ENCODE measurements around the gene TAF15. TPM values are rescaled to one million over a fixed set of nuclear protein-coding genes. Genes with fewer than 3 reads are reported as not detected.

The TAF15 gene
- polyA plus RNA-seq, 1 of the 3 experiments (the other 2 are of a cell fraction) = 78.0 TPM

- TF ChIP-seq, protein P1, sequence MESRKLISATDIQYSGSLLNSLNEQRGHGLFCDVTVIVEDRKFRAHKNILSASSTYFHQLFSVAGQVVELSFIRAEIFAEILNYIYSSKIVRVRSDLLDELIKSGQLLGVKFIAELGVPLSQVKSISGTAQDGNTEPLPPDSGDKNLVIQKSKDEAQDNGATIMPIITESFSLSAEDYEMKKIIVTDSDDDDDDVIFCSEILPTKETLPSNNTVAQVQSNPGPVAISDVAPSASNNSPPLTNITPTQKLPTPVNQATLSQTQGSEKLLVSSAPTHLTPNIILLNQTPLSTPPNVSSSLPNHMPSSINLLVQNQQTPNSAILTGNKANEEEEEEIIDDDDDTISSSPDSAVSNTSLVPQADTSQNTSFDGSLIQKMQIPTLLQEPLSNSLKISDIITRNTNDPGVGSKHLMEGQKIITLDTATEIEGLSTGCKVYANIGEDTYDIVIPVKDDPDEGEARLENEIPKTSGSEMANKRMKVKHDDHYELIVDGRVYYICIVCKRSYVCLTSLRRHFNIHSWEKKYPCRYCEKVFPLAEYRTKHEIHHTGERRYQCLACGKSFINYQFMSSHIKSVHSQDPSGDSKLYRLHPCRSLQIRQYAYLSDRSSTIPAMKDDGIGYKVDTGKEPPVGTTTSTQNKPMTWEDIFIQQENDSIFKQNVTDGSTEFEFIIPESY (IDR thresholded peaks at IDR 0.05; ENCODE audit: borderline replicate concordance, low read depth) = no peak
- TF ChIP-seq RAD21 (IDR thresholded peaks at IDR 0.05; ENCODE audit: low read length) (no peak), MEF2A (IDR thresholded peaks at IDR 0.05; ENCODE audit: borderline replicate concordance, low read depth) (no peak), GATA2 (CRISPR knock-in tag; IDR thresholded peaks at IDR 0.05) (no peak), JUND (IDR thresholded peaks at IDR 0.05) (no peak), POLR2AphosphoS5 (IDR thresholded peaks at IDR 0.05; ENCODE audit: low read depth, low read length) (no peak)
Measured at GRCh38 chr17:35875072-35875799, 66.0 kb downstream of the TAF15 start (continued).

DNA sequence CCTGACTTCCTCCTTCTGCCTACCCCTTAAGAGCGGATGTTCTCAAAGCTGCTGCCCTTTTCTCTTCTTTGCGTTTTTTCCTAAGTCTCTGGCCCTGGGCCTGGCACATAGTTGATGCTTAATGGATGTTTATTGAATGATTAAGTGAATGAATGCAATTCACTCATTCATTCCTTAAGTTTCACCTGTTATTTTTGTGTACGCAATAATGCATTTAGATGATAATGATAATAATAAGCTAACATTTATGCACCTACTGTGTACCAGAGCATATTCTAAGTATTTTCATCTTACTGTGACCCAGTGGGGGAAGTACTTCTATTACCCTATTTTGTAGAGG is 66.5 kb downstream of the TAF15 start:
- Histone ChIP-seq H3K4me2 (no peak overlapping the region), H2AFZ (ENCODE audit: low read depth) (no peak overlapping the region), H3K9me2 (no peaks in the 10 kb centered on the region), H3K9me3 (no peaks in the 10 kb centered on the region), H3K27ac (ENCODE audit: low read depth in 2 of 2, low read length in 1 of 2) (no peak overlapping the region), H3K4me3 (ENCODE audit: low read depth in 2 of 2, low read length in 1 of 2) (no peak overlapping the region), H4K20me1 (ENCODE audit: insufficient read depth) (no peaks in the 10 kb centered on the region), H3K79me2 (ENCODE audit: insufficient read depth) (no peaks in the 10 kb centered on the region), H3K9ac (no peak overlapping the region), H3F3A (replicated peaks; ENCODE audit: insufficient read depth) (no peaks in the 10 kb centered on the region), H3K36me3 (replicated peaks in 1 of 2; ENCODE audit: control insufficient read depth in 1 of 2, insufficient read depth in 2 of 2, low read length in 1 of 2) (no peaks in the 10 kb centered on the region), H3K27me3 (ENCODE audit: insufficient read depth) (no peaks in the 10 kb centered on the region), H3K4me1 (ENCODE audit: control insufficient read depth in 1 of 2, insufficient read depth in 2 of 2, low read depth in 1 of 2, low read length in 1 of 2) (no peaks in the 10 kb centered on the region)
- 81% methylated on average over 3 of the region's 3 CpGs for WGBS (ENCODE audit: low lambda C conversion rate)
- ChIA-PET CTCF (interaction anchor here (1.3 kb wide), 1 partner anchor 26 kb away, joined by 7 read pairs; no protein-coding TSS in a partner anchor), POLR2A (no interaction called here)
- no peak for DNase-seq
- TF ChIP-seq, protein P2, sequence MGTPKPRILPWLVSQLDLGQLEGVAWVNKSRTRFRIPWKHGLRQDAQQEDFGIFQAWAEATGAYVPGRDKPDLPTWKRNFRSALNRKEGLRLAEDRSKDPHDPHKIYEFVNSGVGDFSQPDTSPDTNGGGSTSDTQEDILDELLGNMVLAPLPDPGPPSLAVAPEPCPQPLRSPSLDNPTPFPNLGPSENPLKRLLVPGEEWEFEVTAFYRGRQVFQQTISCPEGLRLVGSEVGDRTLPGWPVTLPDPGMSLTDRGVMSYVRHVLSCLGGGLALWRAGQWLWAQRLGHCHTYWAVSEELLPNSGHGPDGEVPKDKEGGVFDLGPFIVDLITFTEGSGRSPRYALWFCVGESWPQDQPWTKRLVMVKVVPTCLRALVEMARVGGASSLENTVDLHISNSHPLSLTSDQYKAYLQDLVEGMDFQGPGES (IDR thresholded peaks at IDR 0.05; ENCODE audit: low read depth, low read length) = no peak
- no peak for TF ChIP-seq EP300 (IDR thresholded peaks at IDR 0.05; ENCODE audit: borderline replicate concordance in 1 of 2, low read depth in 1 of 2, low read length in 1 of 2)
- TF ChIP-seq, protein P1 (IDR thresholded peaks at IDR 0.05; ENCODE audit: borderline replicate concordance, low read depth) = no peak
- TF ChIP-seq, protein P3, sequence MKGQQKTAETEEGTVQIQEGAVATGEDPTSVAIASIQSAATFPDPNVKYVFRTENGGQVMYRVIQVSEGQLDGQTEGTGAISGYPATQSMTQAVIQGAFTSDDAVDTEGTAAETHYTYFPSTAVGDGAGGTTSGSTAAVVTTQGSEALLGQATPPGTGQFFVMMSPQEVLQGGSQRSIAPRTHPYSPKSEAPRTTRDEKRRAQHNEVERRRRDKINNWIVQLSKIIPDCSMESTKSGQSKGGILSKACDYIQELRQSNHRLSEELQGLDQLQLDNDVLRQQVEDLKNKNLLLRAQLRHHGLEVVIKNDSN (IDR thresholded peaks at IDR 0.05; ENCODE audit: borderline replicate concordance, low read depth) = no peak
- no peak for TF ChIP-seq USF2 (IDR thresholded peaks at IDR 0.05; ENCODE audit: borderline replicate concordance, low read depth, low read length)
- no peak for TF ChIP-seq JUND (IDR thresholded peaks at IDR 0.05)
- TF ChIP-seq RAD21 (IDR thresholded peaks at IDR 0.05; ENCODE audit: low read length) = no peak
